ENCODE data around the gene SLC44A3. TPM values are rescaled to one million over a fixed set of nuclear protein-coding genes. Genes with fewer than 3 reads are reported as not detected.

The SLC44A3 gene
- total RNA-seq, 1 donor from 2014 or later = 14.6 TPM

GRCh38 chr1:94942171-94943128 lies 122.3 kb downstream of the SLC44A3 start:
- H3K27me3 ChIP-seq (ENCODE audit: control insufficient read depth, insufficient read depth, low read length) = no peaks in the 10 kb centered on the region
- no peaks in the 10 kb centered on the region for H3K36me3 ChIP-seq (ENCODE audit: control insufficient read depth, insufficient read depth, low read length)
- no peak for TF ChIP-seq CTCF (IDR thresholded peaks at IDR 0.05; ENCODE audit: insufficient read depth, low read length, poor library complexity, severe bottlenecking)
- peak; percentile 74 for DNase-seq (ENCODE audit: low read depth)
- H3K4me3 ChIP-seq (ENCODE audit: low read depth, low read length) = no peak overlapping the region

Other genes starting within 250 kb of the SLC44A3 start
- gene CNN3, start 106.8 kb downstream of the SLC44A3 start, total RNA-seq = 223 and 226 TPM in 2 replicates